DND-41 (cell line): Measurements from ENCODE around the gene SERTAD2.

Source experiments
- ATAC-seq: fragments of 200-7000 bp; cut with Tn5 transposase; 3 replicates; pipeline ENCODE4 v1.9.1; 2021; ENCODE audit warnings: low read depth; ENCODE audit not compliant: insufficient read depth
- DNase-seq: peaks from one replicate; pipeline ENCODE4 v3.0.0-alpha.2; 2020
- H2AFZ ChIP-seq: 2 replicates; pipeline ENCODE4 v1.6.0; 2012; ENCODE audit warnings: low read depth, low read length
- H3K27ac ChIP-seq: 2 replicates; pipeline ENCODE4 v1.5.1; 2012; ENCODE audit warnings: low read length, inconsistent platforms
- H3K27me3 ChIP-seq: fragments of 200-600 bp; sonication (generic); 2 replicates; pipeline ENCODE4 v1.6.0; 2012; ENCODE audit warnings: low read length, mild to moderate bottlenecking, inconsistent platforms; ENCODE audit not compliant: insufficient read depth, poor library complexity
- H3K36me3 ChIP-seq: 2 replicates; pipeline ENCODE4 v1.5.1; 2012; ENCODE audit warnings: low read length, inconsistent platforms; ENCODE audit not compliant: insufficient read depth
- H3K4me1 ChIP-seq: 2 replicates; pipeline ENCODE4 v1.5.1; 2012; ENCODE audit warnings: mild to moderate bottlenecking, low read length; ENCODE audit not compliant: insufficient read depth
- H3K4me2 ChIP-seq: 2 replicates; pipeline ENCODE4 v1.6.0; 2012; ENCODE audit warnings: mild to moderate bottlenecking, moderate library complexity, low read length, inconsistent platforms; ENCODE audit not compliant: insufficient read depth
- H3K4me3 ChIP-seq, 2 experiments: fragments of 200-600 bp in 1 of 2; shearing (Covaris generic) in 1 of 2; 2 replicates each; pipeline ENCODE4 v1.5.1; 2012 to 2016; ENCODE audit warnings: inconsistent platforms in 2 of 2, low read length in 2 of 2, mild to moderate bottlenecking in 2 of 2, low read depth in 1 of 2, moderate library complexity in 1 of 2
- H3K79me2 ChIP-seq: 2 replicates; pipeline ENCODE4 v1.6.0; 2012; ENCODE audit warnings: low read length, inconsistent platforms; ENCODE audit not compliant: insufficient read depth
- H3K9ac ChIP-seq: 2 replicates; pipeline ENCODE4 v1.6.0; 2012; ENCODE audit warnings: low read depth, mild to moderate bottlenecking, inconsistent platforms, low read length, moderate library complexity
- H3K9me3 ChIP-seq: 2 replicates; pipeline ENCODE4 v1.5.1; 2012; ENCODE audit warnings: low read length, moderate library complexity, mild to moderate bottlenecking, inconsistent platforms; ENCODE audit not compliant: insufficient read depth, severe bottlenecking
- H4K20me1 ChIP-seq: 2 replicates; pipeline ENCODE4 v1.6.0; 2012; ENCODE audit warnings: low read length; ENCODE audit not compliant: insufficient read depth
- CTCF ChIP-seq: IDR thresholded peaks from 2 replicates; pipeline ENCODE4 v1.5.1; 2012; ENCODE audit warnings: borderline replicate concordance, low read length, moderate library complexity, mild to moderate bottlenecking; ENCODE audit not compliant: poor library complexity, severe bottlenecking; ENCODE audit errors: extremely low read depth
- EZH2 ChIP-seq: IDR thresholded peaks from 3 replicates; pipeline ENCODE4 v1.6.1; 2012; ENCODE audit warnings: borderline replicate concordance, low read depth, mild to moderate bottlenecking, moderate library complexity, low read length, inconsistent platforms; ENCODE audit not compliant: severe bottlenecking

The SERTAD2 gene

DNA sequence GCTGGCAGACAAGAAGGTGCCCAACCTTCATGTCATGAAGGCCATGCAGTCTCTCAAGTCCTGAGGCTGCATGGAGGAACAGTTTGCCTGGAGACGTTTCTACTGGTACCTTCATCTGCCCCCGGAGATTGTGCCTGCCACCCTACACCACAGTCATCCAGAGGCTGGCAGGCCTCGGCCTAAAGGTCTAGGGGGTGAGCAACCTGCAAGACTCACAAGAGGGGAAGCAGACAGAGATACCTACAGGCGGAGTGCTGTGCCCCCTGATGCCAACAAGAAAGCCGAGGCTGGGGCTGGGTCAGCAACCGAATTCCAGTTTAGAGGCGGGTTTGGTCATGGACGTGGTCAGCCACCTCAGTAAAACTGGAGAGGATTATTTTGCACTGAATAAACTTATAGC, 12.0 kb upstream of the SERTAD2 start:
- no peaks in the 10 kb centered on the region for H3K36me3 ChIP-seq
- TF ChIP-seq EZH2, result no peak
- TF ChIP-seq CTCF, result no peak
- no peak overlapping the region for H2AFZ ChIP-seq
- ATAC-seq (no peak), DNase-seq (no peak)
- H3K27me3 ChIP-seq, result no peaks in the 10 kb centered on the region
- H3K9ac ChIP-seq, result no peak overlapping the region
- H3K4me2 ChIP-seq, result no peak overlapping the region
- no peaks in the 10 kb centered on the region for H3K79me2 ChIP-seq
- no peaks in the 10 kb centered on the region for H3K9me3 ChIP-seq
- H4K20me1 ChIP-seq, result no peaks in the 10 kb centered on the region
- H3K4me1 ChIP-seq, result peaks cover 22% of the 10 kb centered on the region
- no peak overlapping the region for H3K27ac ChIP-seq
- H3K4me3 ChIP-seq, result no peak overlapping the region

DNA sequence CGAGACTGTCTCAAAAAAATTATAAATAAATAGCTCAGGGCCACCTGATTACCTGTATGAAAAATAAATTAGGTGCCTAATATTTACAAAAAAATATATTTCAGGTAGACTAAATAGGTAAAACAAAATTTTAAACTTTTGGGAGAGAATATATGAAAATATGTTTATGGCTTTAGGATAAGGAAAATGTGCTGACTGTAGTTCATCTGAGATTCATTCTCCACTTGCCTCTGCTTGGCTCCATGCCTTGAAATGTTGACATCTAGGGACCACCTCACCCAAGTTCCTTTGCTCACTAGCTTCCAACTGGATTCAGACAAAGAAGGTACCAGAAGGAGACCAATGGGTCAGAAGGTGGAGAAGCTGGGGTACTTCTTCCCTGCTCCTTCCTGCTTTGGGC, 9.7 kb upstream of the SERTAD2 start:
- TF ChIP-seq CTCF (no peak), EZH2 (no peak)
- peaks cover 21% of the 10 kb centered on the region for H3K4me1 ChIP-seq
- no peak overlapping the region for H3K27ac ChIP-seq
- no peaks in the 10 kb centered on the region for H3K36me3 ChIP-seq
- no peak overlapping the region for H3K4me2 ChIP-seq
- no peaks in the 10 kb centered on the region for H3K27me3 ChIP-seq
- H2AFZ ChIP-seq, result no peak overlapping the region
- no peak overlapping the region for H3K4me3 ChIP-seq
- no peaks in the 10 kb centered on the region for H3K79me2 ChIP-seq
- no peaks in the 10 kb centered on the region for H4K20me1 ChIP-seq
- DNase-seq, result no peak
- no peak for ATAC-seq
- H3K9ac ChIP-seq, result no peak overlapping the region
- H3K9me3 ChIP-seq, result no peaks in the 10 kb centered on the region

- no peak for TF ChIP-seq CTCF
- no peak for TF ChIP-seq EZH2
- Histone ChIP-seq H3K36me3 (no peaks in the 10 kb centered on the region), H3K4me3 (no peak overlapping the region), H2AFZ (no peak overlapping the region), H3K27ac (no peak overlapping the region), H3K27me3 (no peaks in the 10 kb centered on the region), H3K4me1 (peaks cover 4% of the 10 kb centered on the region), H3K9me3 (no peaks in the 10 kb centered on the region), H3K9ac (no peak overlapping the region), H4K20me1 (no peaks in the 10 kb centered on the region), H3K79me2 (no peaks in the 10 kb centered on the region), H3K4me2 (no peak overlapping the region)
- DNase-seq (no peak), ATAC-seq (no peak)
These were observed 8.0 kb upstream of the SERTAD2 start for GRCh38 chr2:64661741-64662169.

DNA sequence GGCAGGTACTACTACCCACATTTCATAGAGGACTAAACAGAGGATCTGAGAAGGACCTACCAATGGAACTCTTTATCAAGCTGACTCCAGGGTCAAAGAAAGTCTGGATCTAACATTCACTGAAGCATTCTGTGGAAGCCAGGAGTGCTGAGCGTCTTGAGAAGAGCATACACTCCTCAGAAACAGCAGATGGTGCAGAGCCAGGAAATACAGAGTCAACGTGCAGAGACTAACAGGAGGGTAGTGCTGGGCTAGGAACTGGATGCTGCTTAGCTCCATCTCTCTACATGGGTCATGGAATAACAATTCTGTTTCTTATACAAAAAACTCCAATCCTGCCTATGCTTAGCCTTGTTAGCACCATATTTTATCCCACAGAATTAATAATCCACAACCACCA, 5.5 kb upstream of the SERTAD2 start:
- H2AFZ ChIP-seq, result no peak overlapping the region
- peaks cover 5% of the 10 kb centered on the region for H3K27me3 ChIP-seq
- TF ChIP-seq EZH2, result no peak
- TF ChIP-seq CTCF, result no peak
- H3K9me3 ChIP-seq, result no peaks in the 10 kb centered on the region
- DNase-seq (no peak), ATAC-seq (no peak)
- H3K9ac ChIP-seq, result no peak overlapping the region
- no peaks in the 10 kb centered on the region for H3K79me2 ChIP-seq
- H3K4me2 ChIP-seq, result no peak overlapping the region
- no peak overlapping the region for H3K27ac ChIP-seq
- H4K20me1 ChIP-seq, result no peaks in the 10 kb centered on the region
- peaks cover 24% of the 10 kb centered on the region for H3K4me1 ChIP-seq
- no peak overlapping the region for H3K4me3 ChIP-seq
- H3K36me3 ChIP-seq, result no peaks in the 10 kb centered on the region
